A673 (cell line): ENCODE data around the gene UCP2. TPM values are rescaled to one million over a fixed set of nuclear protein-coding genes. Genes with fewer than 3 reads are reported as not detected.

Experiments used
- BruUV-seq: library from RNA; stranded (reverse); fragments of 400-500 nt; replicated peaks from 2 replicates; lab custom pipeline; 2021; lab: Mats Ljungman, UMichigan
- CTCF ChIA-PET: fragments of 300-600 bp; sonication (Branson Sonifier 250); formaldehyde crosslinking; loops from one replicate; lab custom pipeline; 2022; ENCODE audit warnings: antibody characterized with exemption; lab: Charles Lee
- POLR2A ChIA-PET: fragments of 300-600 bp; sonication (Branson Sonifier 250); formaldehyde crosslinking; loops from one replicate; lab custom pipeline; 2022; ENCODE audit warnings: antibody characterized with exemption; ENCODE audit not compliant: low non-redundant PET; lab: Charles Lee
- DNase-seq: peaks from one replicate; pipeline ENCODE4 v3.0.0-alpha.2; 2015; ENCODE audit warnings: low spot score
- H3K27ac ChIP-seq: fragments of 200-600 bp; sonication (generic); 2 replicates; pipeline ENCODE4 v1.5.1; 2016; ENCODE audit warnings: mixed run types, low read depth, mild to moderate bottlenecking, mixed read lengths, antibody characterized with exemption, low read length; ENCODE audit not compliant: poor library complexity, severe bottlenecking
- H3K27me3 ChIP-seq: fragments of 200-600 bp; sonication (generic); replicated peaks from 2 replicates; pipeline ENCODE4 v1.6.1; 2017; ENCODE audit warnings: mixed run types, low read depth, mild to moderate bottlenecking, mixed read lengths, antibody characterized with exemption, low read length; ENCODE audit not compliant: insufficient read depth, poor library complexity
- H3K36me3 ChIP-seq: fragments of 200-600 bp; sonication (generic); 2 replicates; pipeline ENCODE4 v1.6.1; 2016; ENCODE audit warnings: mixed run types, mild to moderate bottlenecking, mixed read lengths, antibody characterized with exemption, low read length; ENCODE audit not compliant: insufficient read depth, poor library complexity, severe bottlenecking
- H3K4me1 ChIP-seq: fragments of 200-600 bp; sonication (generic); 2 replicates; pipeline ENCODE4 v1.6.1; 2017; ENCODE audit warnings: mixed run types, mild to moderate bottlenecking, mixed read lengths, antibody characterized with exemption, low read length; ENCODE audit not compliant: insufficient read depth, poor library complexity, severe bottlenecking
- H3K4me3 ChIP-seq: fragments of 200-600 bp; sonication (generic); 2 replicates; pipeline ENCODE4 v1.5.1; 2016; ENCODE audit warnings: low read depth, mixed run types, mild to moderate bottlenecking, mixed read lengths, low read length; ENCODE audit not compliant: poor library complexity, severe bottlenecking
- H3K9me3 ChIP-seq: fragments of 200-600 bp; sonication (generic); 2 replicates; pipeline ENCODE4 v1.6.1; 2016; ENCODE audit warnings: mixed run types, low read depth, mild to moderate bottlenecking, mixed read lengths, antibody characterized with exemption, low read length; ENCODE audit not compliant: poor library complexity, severe bottlenecking
- CTCF ChIP-seq: fragments of 300-800, 200-600 bp; sonication (generic); conservative IDR thresholded peaks from 2 replicates; pipeline ENCODE4 v1.5.1; 2017; ENCODE audit warnings: low read depth, mild to moderate bottlenecking, antibody characterized with exemption, low read length, moderate library complexity, mixed read lengths
- EZH2 ChIP-seq: fragments of 200-600 bp; sonication (generic); IDR thresholded peaks from 2 replicates; pipeline ENCODE4 v1.6.1; 2017; ENCODE audit warnings: borderline replicate concordance, low read depth, mild to moderate bottlenecking, mixed read lengths, antibody characterized with exemption, low read length; ENCODE audit not compliant: poor library complexity, severe bottlenecking
- intact Hi-C: fragments of 100-400 bp; cut with micrococcal nuclease; formaldehyde crosslinking; loops from one replicate; pipeline ENCODE4 v1.10.0; 2022; ENCODE audit not compliant: unreplicated experiment
- total RNA-seq: library from RNA; stranded (reverse); gene quantifications from 2 replicates; pipeline ENCODE4 v1.2.3, GENCODE V29; 2021

UCP2 gene
- total RNA-seq, 1 experiment from 2014 or later, result 88.5 TPM

GRCh38 chr11:74007691-74008372 is 25.2 kb upstream of the UCP2 start:
- no peak overlapping the region for H3K27ac ChIP-seq
- no peak for DNase-seq
- intact Hi-C loops, result no loop called here
- ChIA-PET POLR2A (no interaction called here), CTCF (no interaction called here)
- TF ChIP-seq EZH2, result no peak
- no peak for TF ChIP-seq CTCF
- no TSS peak for BruUV-seq
- H3K4me3 ChIP-seq, result no peak overlapping the region
- H3K4me1 ChIP-seq, result no peaks in the 10 kb centered on the region
- no peaks in the 10 kb centered on the region for H3K36me3 ChIP-seq
- H3K9me3 ChIP-seq, result no peaks in the 10 kb centered on the region
- no peaks in the 10 kb centered on the region for H3K27me3 ChIP-seq

- Histone ChIP-seq H3K27ac (no peak overlapping the region), H3K9me3 (no peaks in the 10 kb centered on the region), H3K27me3 (no peaks in the 10 kb centered on the region), H3K4me1 (no peaks in the 10 kb centered on the region), H3K4me3 (no peak overlapping the region), H3K36me3 (no peaks in the 10 kb centered on the region)
- ChIA-PET POLR2A (no interaction called here), CTCF (no interaction called here)
- DNase-seq, result no peak
- no TSS peak for BruUV-seq
- no peak for TF ChIP-seq EZH2
- TF ChIP-seq CTCF, result no peak
- intact Hi-C loops, result no loop called here
These were observed 24.2 kb upstream of the UCP2 start for GRCh38 chr11:74006743-74007304.

GRCh38 chr11:74005721-74006517 is 23.3 kb upstream of the UCP2 start:
- Histone ChIP-seq H3K4me3 (no peak overlapping the region), H3K36me3 (no peaks in the 10 kb centered on the region), H3K27ac (no peak overlapping the region), H3K4me1 (peaks cover 4% of the 10 kb centered on the region), H3K9me3 (no peaks in the 10 kb centered on the region), H3K27me3 (no peaks in the 10 kb centered on the region)
- POLR2A ChIA-PET, result no interaction called here
- CTCF ChIA-PET, result no interaction called here
- intact Hi-C loops, result no loop called here
- TF ChIP-seq CTCF (no peak), EZH2 (no peak)
- no peak for DNase-seq
- no TSS peak for BruUV-seq
